HL-60 (cell line): ENCODE data around the gene ITGA8.
A peak's percentile ranks its signal among the peaks of the same experiment; 100 is the strongest.

ENCODE experiments used
- DNase-seq, 2 experiments: peaks; one replicate each; pipeline ENCODE4 v3.0.0-alpha.2; 2010 to 2020; ENCODE audit warnings: low read depth in 1 of 2, low spot score in 1 of 2
- H3K27ac ChIP-seq: fragments of 250-450 bp; sonication (Bioruptor Pico); replicated peaks from 2 replicates; pipeline ENCODE4 v1.5.1; 2020; ENCODE audit warnings: mild to moderate bottlenecking, moderate library complexity
- H3K27me3 ChIP-seq: fragments of 250-450 bp; sonication (Bioruptor Pico); 2 replicates; pipeline ENCODE4 v1.5.1; 2021; ENCODE audit warnings: mild to moderate bottlenecking, moderate library complexity; ENCODE audit not compliant: insufficient read depth, poor library complexity, severe bottlenecking
- H3K4me3 ChIP-seq: replicated peaks from 2 replicates; pipeline ENCODE4 v1.5.1; 2011; ENCODE audit warnings: mild to moderate bottlenecking, control low read depth, low read length; ENCODE audit not compliant: insufficient read depth
- GABPA ChIP-seq: IDR thresholded peaks from 2 replicates; pipeline ENCODE4 v1.6.1; 2012; ENCODE audit warnings: low read depth
- POLR2AphosphoS5 ChIP-seq: IDR thresholded peaks from 2 replicates; pipeline ENCODE4 v1.6.1; 2012; ENCODE audit warnings: low read depth
- SPI1 ChIP-seq: IDR thresholded peaks from 2 replicates; pipeline ENCODE4 v1.6.1; 2012; ENCODE audit warnings: low read depth, mild to moderate bottlenecking, borderline replicate concordance
- TF ChIP-seq, protein P1 (sequence below): IDR thresholded peaks from 2 replicates; pipeline ENCODE4 v1.6.1; 2012; ENCODE audit warnings: low read depth; ENCODE audit not compliant: insufficient replicate concordance
- TF ChIP-seq, protein P2 (sequence below): IDR thresholded peaks from one replicate; pipeline ENCODE4 v1.5.1; 2011; ENCODE audit warnings: low read length, control low read depth, inconsistent platforms; ENCODE audit not compliant: insufficient read depth

Gene ITGA8

DNA sequence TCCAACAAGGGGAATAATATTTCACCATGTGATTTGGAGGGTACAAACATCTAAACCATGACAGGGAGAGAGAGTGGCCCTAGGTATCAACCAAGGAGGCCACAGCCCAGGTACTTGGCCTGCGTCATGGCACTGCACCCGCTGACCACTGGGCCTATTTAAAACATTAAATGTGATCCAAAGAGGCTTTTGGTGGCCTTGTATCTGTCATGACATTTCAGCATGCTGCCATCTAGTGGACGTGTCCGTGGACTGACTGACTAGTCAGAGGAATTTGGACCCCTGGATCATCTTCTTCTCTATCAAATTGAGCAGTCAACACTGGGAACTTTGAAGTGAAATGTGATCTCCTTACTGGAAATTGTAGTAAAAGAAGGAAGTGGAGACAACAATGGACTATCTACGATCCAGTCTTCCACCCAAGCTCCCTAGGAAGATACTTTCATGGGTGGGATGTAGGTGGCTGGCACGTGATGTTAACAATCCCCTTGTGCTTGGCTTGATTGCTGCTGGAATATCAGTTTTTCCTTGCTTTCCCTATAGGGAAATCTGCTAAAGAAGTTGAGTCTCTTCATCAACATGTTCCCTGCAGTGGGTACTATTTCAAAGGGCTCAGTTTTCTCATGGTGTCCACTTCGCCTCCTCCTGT is 24.6 kb upstream of the ITGA8 start:
- TF ChIP-seq, protein P1, sequence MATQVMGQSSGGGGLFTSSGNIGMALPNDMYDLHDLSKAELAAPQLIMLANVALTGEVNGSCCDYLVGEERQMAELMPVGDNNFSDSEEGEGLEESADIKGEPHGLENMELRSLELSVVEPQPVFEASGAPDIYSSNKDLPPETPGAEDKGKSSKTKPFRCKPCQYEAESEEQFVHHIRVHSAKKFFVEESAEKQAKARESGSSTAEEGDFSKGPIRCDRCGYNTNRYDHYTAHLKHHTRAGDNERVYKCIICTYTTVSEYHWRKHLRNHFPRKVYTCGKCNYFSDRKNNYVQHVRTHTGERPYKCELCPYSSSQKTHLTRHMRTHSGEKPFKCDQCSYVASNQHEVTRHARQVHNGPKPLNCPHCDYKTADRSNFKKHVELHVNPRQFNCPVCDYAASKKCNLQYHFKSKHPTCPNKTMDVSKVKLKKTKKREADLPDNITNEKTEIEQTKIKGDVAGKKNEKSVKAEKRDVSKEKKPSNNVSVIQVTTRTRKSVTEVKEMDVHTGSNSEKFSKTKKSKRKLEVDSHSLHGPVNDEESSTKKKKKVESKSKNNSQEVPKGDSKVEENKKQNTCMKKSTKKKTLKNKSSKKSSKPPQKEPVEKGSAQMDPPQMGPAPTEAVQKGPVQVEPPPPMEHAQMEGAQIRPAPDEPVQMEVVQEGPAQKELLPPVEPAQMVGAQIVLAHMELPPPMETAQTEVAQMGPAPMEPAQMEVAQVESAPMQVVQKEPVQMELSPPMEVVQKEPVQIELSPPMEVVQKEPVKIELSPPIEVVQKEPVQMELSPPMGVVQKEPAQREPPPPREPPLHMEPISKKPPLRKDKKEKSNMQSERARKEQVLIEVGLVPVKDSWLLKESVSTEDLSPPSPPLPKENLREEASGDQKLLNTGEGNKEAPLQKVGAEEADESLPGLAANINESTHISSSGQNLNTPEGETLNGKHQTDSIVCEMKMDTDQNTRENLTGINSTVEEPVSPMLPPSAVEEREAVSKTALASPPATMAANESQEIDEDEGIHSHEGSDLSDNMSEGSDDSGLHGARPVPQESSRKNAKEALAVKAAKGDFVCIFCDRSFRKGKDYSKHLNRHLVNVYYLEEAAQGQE: no peak
- no peak for TF ChIP-seq POLR2AphosphoS5
- no peak for TF ChIP-seq GABPA
- TF ChIP-seq, protein P2, sequence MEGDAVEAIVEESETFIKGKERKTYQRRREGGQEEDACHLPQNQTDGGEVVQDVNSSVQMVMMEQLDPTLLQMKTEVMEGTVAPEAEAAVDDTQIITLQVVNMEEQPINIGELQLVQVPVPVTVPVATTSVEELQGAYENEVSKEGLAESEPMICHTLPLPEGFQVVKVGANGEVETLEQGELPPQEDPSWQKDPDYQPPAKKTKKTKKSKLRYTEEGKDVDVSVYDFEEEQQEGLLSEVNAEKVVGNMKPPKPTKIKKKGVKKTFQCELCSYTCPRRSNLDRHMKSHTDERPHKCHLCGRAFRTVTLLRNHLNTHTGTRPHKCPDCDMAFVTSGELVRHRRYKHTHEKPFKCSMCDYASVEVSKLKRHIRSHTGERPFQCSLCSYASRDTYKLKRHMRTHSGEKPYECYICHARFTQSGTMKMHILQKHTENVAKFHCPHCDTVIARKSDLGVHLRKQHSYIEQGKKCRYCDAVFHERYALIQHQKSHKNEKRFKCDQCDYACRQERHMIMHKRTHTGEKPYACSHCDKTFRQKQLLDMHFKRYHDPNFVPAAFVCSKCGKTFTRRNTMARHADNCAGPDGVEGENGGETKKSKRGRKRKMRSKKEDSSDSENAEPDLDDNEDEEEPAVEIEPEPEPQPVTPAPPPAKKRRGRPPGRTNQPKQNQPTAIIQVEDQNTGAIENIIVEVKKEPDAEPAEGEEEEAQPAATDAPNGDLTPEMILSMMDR: peak; percentile 8
- peak in 1 of 2 experiments; percentile 20 for DNase-seq
- Histone ChIP-seq H3K4me3 (no peak overlapping the region), H3K27ac (no peak overlapping the region), H3K27me3 (no peaks in the 10 kb centered on the region)

DNA sequence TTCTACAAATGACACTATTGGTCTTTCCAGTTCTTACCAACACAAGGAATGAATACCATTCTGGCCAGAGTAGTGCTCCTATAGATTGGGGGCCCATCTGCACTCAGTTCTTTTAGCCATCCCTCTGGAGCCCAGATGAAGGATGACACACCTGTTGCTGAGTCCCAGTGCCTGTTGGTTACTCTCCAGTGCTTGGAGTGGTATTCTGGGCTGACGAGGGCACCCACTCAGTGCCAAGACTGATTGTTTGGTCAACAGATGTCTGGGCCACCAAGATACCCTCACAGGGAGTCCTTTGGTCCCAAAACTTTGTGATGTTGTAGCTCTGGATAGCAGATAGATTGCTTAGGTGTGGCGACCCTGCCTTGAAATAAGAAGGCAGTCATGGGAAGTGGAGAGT is 23.7 kb upstream of the ITGA8 start:
- TF ChIP-seq GABPA: no peak
- TF ChIP-seq, protein P2: no peak
- TF ChIP-seq SPI1: no peak
- TF ChIP-seq, protein P1: no peak
- no peak for TF ChIP-seq POLR2AphosphoS5
- DNase-seq: no peak
- H3K4me3 ChIP-seq: no peak overlapping the region
- no peak overlapping the region for H3K27ac ChIP-seq
- H3K27me3 ChIP-seq: no peaks in the 10 kb centered on the region

DNA sequence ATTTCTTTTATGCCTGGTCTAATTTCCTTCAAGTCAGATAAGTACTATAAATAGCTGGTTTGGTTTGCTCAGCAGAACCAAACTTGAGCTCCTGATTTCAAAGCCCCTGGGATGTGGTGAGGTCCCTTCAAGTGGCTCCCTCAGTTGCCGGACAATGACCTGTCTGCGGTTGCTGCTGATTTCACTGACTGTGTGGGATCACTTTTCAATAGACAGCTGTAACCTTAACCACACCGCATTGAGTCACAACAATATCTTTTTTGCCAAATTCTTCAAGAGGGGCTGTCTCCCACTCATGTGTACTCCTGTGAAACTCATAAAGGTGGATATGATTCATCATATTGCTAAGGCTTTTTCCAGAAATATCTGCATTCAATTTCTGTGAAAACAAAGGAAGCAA is 23.1 kb upstream of the ITGA8 start:
- no peaks in the 10 kb centered on the region for H3K27me3 ChIP-seq
- TF ChIP-seq GABPA (no peak), SPI1 (no peak), POLR2AphosphoS5 (no peak)
- TF ChIP-seq, protein P1: no peak
- TF ChIP-seq, protein P2: no peak
- no peak overlapping the region for H3K4me3 ChIP-seq
- DNase-seq: no peak
- H3K27ac ChIP-seq: no peak overlapping the region
